ENCODE results near the gene CAMKK2. TPM values are rescaled to one million over a fixed set of nuclear protein-coding genes. Genes with fewer than 3 reads are reported as not detected.

CAMKK2 gene
- total and polyA plus RNA-seq, 9 of the 15 experiments (the other 6 are each of a cell fraction or from before 2014, with no cell fraction given), result 4.3 to 32.0 (median 18.2) TPM

DNA sequence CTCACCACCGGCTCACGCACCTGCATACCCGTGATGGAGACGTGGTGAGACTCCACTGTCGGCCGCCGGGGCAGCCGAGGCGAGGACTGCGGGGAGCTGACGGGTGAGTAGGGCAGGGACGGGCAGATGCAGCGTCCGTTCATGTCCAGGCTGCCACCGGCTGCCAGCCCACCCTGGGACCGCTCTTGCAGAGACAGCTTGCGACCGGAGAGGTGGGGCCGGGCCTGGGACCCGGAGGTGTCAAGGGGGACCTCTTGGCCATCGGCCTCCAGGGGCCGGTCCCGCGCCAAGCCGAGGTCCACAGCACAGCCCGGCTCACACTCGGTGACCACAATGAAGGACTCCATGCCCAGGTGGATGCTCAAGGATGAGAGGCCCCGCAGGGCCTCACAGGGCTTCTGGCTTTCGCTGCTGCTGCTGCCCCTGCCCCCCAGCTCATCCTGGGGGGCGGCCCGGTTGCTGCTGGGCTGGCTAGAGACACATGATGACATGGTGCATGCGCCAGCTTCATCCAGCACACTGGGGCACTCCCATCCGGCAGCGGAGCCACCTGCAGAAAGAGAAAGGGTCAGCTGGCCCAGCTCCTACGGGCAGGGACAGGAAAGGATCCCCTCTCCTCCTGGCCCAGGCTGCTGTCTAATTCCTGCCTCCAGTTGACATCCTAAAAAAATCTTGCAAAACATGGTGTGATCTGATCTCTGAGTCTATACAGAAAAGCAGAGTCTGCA is 22.3 kb downstream of the CAMKK2 start (continued):
- no peak for TF ChIP-seq AFF4 (CRISPR knock-in tag; IDR thresholded peaks at IDR 0.05)

DNA sequence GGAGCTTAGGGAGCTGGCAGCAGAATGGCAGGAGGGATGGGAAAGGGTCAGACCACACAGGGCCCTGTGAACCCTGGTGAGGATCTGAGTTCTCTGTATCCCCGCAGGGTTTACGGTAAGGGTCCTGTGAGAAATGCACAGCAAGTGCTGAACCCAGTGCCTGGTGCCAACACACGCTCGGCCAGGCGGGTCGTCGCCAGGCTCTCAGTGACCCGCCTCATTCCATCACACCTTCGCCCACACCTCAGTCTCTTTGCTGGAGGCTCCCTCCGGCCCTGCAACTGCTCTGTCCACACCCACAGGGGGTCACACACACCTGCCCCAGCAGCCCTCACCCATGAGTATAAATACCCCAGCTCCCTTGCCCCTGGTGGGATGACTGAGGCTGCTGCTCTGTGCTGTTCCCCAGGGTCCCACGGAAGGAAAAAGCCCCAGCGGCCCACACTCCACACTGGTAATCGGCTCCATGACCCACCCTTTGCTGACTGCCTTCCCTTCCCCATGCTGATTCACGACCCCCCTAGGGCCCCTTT is 23.1 kb downstream of the CAMKK2 start:
- H3K9me3 ChIP-seq (replicated peaks; ENCODE audit: control insufficient read depth, insufficient read depth, low read depth, low read length), result no peaks in the 10 kb centered on the region
- ATAC-seq, result no peak
- in situ Hi-C loops (cut with MboI) (no loop called here), intact Hi-C loops (cut with micrococcal nuclease) (no loop called here)
- peaks cover 8% of the 10 kb centered on the region; the same call in 2 of the 3 replicates for H3K79me2 ChIP-seq (ENCODE audit: control insufficient read depth, insufficient read depth, low read length)
- FAIRE-seq, result no peak
- no peak for TF ChIP-seq STAG1 (CRISPR knock-in tag; IDR thresholded peaks at IDR 0.05; ENCODE audit: borderline replicate concordance)
- TF ChIP-seq ZNF212 (CRISPR knock-in tag; IDR thresholded peaks at IDR 0.05), result no peak
- no peak for TF ChIP-seq OTX1 (CRISPR knock-in tag; IDR thresholded peaks at IDR 0.05)
- TF ChIP-seq MTF1 (CRISPR knock-in tag; IDR thresholded peaks at IDR 0.05; ENCODE audit: borderline replicate concordance), result no peak
- TF ChIP-seq NR4A1 (CRISPR knock-in tag; IDR thresholded peaks at IDR 0.05), result no peak
- no peak for TF ChIP-seq NR4A1 (tag; IDR thresholded peaks at IDR 0.05)
- TF ChIP-seq MCM5 (IDR thresholded peaks at IDR 0.05; ENCODE audit: low read depth), result no peak
- TF ChIP-seq SFPQ (IDR thresholded peaks at IDR 0.05; ENCODE audit: low read depth, low read length), result no peak
- TF ChIP-seq POLR2G (IDR thresholded peaks at IDR 0.05; ENCODE audit: low read depth, low read length), result no peak
- no TSS peak for BruUV-seq (replicated peaks)
- no peak overlapping the region; a peak in 1 of 4 replicates for H3K9ac ChIP-seq (ENCODE audit: insufficient read depth in 1 of 2, low read depth in 2 of 2, low read length in 2 of 2)
- CTCF ChIA-PET (ENCODE audit: low intra/inter-chr PET ratio), result no interaction called here
- H3K4me3 ChIP-seq, result no peak overlapping the region
- peaks cover 0 to 10% of the 10 kb centered on the region in 2 experiments; a peak in 1 of 5 replicates for H3K4me1 ChIP-seq (replicated peaks in 1 of 2; ENCODE audit: control insufficient read depth in 2 of 2, insufficient read depth in 2 of 2, low read length in 2 of 2)
- WGBS (ENCODE audit: insufficient coverage, low coverage, missing lambda C conversion rate), result 86% methylated on average over 11 of the region's 14 CpGs
- POLR2A ChIA-PET, result no interaction called here
- H3K27me3 ChIP-seq (ENCODE audit: control insufficient read depth in 2 of 2, insufficient read depth in 2 of 2, low read length in 2 of 2), result no peaks in the 10 kb centered on the region
- no peak overlapping the region for H2AFZ ChIP-seq (ENCODE audit: low read depth, low read length)
- H3K36me3 ChIP-seq (ENCODE audit: control insufficient read depth, insufficient read depth, low read length), result peaks cover 42% of the 10 kb centered on the region; the same call in 2 of the 3 replicates
- no peaks in the 10 kb centered on the region for H4K20me1 ChIP-seq (replicated peaks; ENCODE audit: control insufficient read depth, insufficient read depth, low read length)
- no peak overlapping the region for H3K4me2 ChIP-seq (ENCODE audit: insufficient read depth, low read length)
- no peak for DNase-seq (ENCODE audit: extremely low read depth in 1 of 4, low spot score in 3 of 4)
- H3K9me1 ChIP-seq (ENCODE audit: control insufficient read depth, insufficient read depth, low read length), result no peaks in the 10 kb centered on the region
- no peak overlapping the region for H3K27ac ChIP-seq (ENCODE audit: extremely low read depth, low read depth, low read length)

Measured in K562 (cell line).